Measurements from ENCODE around the gene PIN1.
"Not testable (repeated sequence)": the region's sequence is repeated elsewhere in the genome, so short reads cannot be mapped to it uniquely, and the experiment has no call there.

The PIN1 gene

DNA sequence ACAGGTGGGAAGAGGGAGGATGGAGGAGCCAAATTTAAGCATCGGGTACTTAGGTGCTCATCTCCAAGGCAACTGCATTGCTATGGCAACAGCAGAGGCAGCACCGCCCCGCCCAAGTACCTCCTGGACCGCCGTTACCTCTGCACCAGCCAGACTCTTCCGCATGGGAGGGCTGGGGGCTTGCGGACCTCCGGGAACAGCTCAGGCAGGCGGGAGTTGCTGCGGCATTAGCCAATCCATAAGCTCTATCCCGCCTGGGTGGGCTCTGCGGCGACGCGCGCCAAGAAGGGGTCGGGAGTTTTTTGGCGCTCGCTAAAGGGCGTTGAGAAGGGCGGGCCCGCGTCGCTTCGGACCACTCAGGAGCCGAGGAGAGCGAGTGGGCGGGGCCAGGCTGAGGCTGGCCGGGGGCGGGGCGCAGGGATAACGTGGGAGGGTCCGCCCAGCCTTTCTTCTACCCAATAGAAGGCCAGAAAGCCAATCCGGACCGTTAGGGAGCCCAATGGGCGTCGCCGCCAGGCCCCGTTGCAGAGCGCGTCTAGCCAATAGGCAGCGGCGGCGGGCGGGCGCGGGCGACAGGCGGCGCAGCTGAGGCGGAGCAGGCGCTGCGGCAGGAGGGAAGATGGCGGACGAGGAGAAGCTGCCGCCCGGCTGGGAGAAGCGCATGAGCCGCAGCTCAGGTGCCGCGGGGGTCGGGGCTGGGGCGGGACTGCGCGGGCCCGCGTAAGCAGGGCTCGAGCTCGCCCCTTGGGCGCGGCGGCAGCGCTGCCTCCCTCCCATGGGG lies at the start of gene PIN1:
Gene PIN1 (plus strand): TSS at position 593 of the 781 bp plus-strand sequence. CDS start 27 bp downstream, at position 620.
- peak; percentile 69 for TF ChIP-seq CTCF (IDR thresholded peaks at IDR 0.05)
- TF ChIP-seq ZFX (IDR thresholded peaks at IDR 0.05; ENCODE audit: borderline replicate concordance): no peak
- peak within 1 kb of the TSS; percentile 57 for H3K27ac ChIP-seq

DNA sequence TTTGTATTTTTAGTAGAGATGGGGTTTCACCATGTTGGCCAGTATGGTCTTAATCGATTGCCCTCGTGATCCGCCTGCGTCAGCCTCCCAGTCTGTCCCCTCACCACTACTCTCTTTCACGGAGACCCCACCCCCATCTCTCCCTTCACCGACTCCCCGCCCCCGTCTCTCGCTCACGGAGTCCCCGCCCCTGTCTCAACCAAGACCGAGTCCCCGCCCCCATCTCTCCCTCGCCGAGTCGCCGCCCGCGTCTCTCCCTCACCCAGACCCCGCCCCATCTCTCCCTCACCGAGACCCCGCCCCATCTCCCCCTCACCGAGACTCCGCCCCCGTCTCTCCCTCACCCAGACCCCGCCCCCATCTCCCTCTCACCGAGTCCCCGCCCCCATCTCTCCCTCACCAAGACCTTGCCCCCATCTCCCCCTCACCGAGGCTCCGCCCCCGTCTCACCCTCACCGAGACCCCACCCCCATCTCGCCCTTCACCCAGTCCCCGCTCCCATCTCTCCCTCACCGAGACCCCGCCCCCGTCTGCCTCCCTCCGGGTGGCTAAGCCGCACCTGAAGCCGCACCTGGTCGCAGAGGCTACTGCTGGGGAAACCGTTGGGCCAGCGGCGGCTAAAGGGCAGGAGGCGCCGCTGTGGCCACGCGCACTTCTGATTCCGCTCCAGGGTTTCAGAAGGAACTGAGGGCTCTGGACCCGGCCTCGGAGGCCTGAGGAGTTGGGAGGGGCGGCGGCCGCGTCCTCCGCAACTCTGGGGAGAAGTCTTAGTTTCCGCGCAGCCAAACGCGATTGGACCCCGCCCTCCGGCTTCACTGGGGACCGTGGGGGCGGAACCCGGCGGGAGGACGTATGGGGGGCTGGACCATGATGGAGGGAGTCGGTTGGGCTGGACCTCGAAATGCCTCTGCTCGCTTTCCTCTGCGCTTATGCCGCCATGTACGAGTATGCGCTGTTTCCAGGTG lies 49.5 kb upstream of the PIN1 start:
- no peak for TF ChIP-seq CTCF (IDR thresholded peaks at IDR 0.05)
- TF ChIP-seq ZFX (IDR thresholded peaks at IDR 0.05; ENCODE audit: borderline replicate concordance): no peak
- H3K27ac ChIP-seq: peak overlapping the region; percentile 93

GRCh38 chr19:9786342-9786741 lies 48.8 kb upstream of the PIN1 start:
- peak overlapping the region; percentile 93 for H3K27ac ChIP-seq
- TF ChIP-seq CTCF (IDR thresholded peaks at IDR 0.05): no peak

DNA sequence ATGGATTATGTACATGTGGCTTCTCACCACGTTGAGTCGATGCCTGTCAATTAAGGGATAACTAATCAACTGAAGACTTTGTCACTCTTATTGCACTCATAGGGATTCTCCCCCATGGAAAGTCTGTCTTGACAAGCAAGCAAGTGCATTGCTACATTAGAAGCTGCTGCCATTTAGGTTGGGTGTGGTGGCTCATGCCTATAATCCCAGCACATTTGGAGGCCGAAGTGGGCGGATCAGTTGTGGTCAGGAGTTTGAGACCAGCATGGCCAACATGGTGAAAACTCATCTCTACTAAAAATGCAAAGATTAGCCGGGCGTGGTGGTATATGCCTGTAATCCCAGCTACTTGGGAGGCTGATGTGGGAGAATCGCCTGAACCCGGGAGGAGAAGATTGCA lies 48.3 kb upstream of the PIN1 start:
- peak overlapping the region; percentile 93; the same call in 1 of the 2 replicates for H3K27ac ChIP-seq
- no peak for TF ChIP-seq ZFX (IDR thresholded peaks at IDR 0.05; ENCODE audit: borderline replicate concordance)
- TF ChIP-seq CTCF (IDR thresholded peaks at IDR 0.05): no peak

- H3K27ac ChIP-seq: not testable (repeated sequence)
Observed at GRCh38 chr19:9788604-9789003, 46.5 kb upstream of the PIN1 start.

DNA sequence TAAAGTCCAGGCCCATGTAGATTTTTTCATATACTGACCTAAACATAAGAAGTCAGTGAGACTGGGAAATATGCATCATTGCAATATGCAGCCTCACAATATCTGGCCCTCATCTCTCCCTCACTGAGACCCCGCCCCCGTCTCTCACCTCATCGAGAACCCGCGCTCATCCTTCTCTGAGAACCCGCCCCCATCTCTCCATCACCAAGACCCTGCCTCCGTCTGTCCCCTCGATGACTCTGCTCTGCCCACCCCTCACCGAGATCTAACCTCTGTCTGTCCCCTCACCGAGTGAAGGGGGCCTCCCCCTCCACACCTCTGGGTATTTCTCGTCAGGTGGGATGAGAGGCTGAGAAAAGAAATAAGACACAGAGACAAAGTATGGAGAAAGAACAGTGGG lies 46.1 kb upstream of the PIN1 start:
- H3K27ac ChIP-seq: no peak overlapping the region
- TF ChIP-seq ZFX (IDR thresholded peaks at IDR 0.05; ENCODE audit: borderline replicate concordance): no peak

DNA sequence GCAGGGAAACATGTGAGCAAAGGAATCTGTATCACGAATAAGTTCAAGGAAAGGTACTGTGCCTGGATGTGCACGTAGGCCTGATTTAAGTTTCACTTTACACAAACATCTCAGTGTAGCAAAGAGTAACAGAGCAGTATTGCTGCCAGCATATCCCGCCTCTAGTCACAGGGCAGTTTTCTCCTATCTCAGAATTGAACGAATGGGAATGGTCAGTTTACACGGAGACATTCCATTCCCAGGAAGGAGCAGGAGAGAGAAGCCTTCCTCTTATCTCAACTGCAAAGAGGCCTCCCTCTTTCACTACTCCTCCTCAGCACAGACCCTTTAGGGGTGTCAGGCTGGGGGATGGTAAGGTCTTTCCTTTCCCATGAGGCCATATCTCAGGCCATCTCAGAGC lies 45.5 kb upstream of the PIN1 start:
- H3K27ac ChIP-seq: not testable (repeated sequence)

GRCh38 chr19:9791073-9791367 lies 44.1 kb upstream of the PIN1 start:
- peak overlapping the region; percentile 3; the same call in 1 of the 2 replicates for H3K27ac ChIP-seq

GRCh38 chr19:9791552-9792205 lies 43.4 kb upstream of the PIN1 start:
- TF ChIP-seq CTCF (IDR thresholded peaks at IDR 0.05): no peak
- no peak for TF ChIP-seq ZFX (IDR thresholded peaks at IDR 0.05; ENCODE audit: borderline replicate concordance)
- H3K27ac ChIP-seq: peak overlapping the region; percentile 57

Measured in 22Rv1 (cell line).